Colonic mucosa (tissue), 4 donors: Measurements from ENCODE around the gene SPSB1. TPM values are rescaled to one million over a fixed set of nuclear protein-coding genes. Genes with fewer than 3 reads are reported as not detected.
A peak's percentile ranks its signal among the peaks of the same experiment; 100 is the strongest.

ENCODE experiments used
- DNase-seq: peaks from one replicate; pipeline ENCODE4 v3.0.0-alpha.2; 2020
- H3K27ac ChIP-seq: fragments of 200-600 bp; one replicate; pipeline ENCODE4 v1.8.0; 2021
- H3K27me3 ChIP-seq: fragments of 200-600 bp; one replicate; pipeline ENCODE4 v1.8.0; 2021
- H3K36me3 ChIP-seq: fragments of 200-600 bp; one replicate; pipeline ENCODE4 v1.8.0; 2021
- H3K4me1 ChIP-seq: fragments of 200-600 bp; one replicate; pipeline ENCODE4 v1.8.0; 2021; ENCODE audit warnings: mild to moderate bottlenecking
- H3K4me3 ChIP-seq: fragments of 200-600 bp; one replicate; pipeline ENCODE4 v1.8.0; 2021
- H3K9ac ChIP-seq, 2 donors: one replicate each; pipeline ENCODE4 v1.7.0; 2013; ENCODE audit warnings: control low read depth in 2 of 2, low read depth in 2 of 2, low read length in 2 of 2
- H3K9me3 ChIP-seq: fragments of 200-600 bp; one replicate; pipeline ENCODE4 v1.8.0; 2021
- CTCF ChIP-seq: fragments of 200-600 bp; IDR thresholded peaks from one replicate; pipeline ENCODE4 v1.8.0; 2022; ENCODE audit warnings: antibody characterized with exemption, mild to moderate bottlenecking
- intact Hi-C: fragments of 100-400 bp; cut with DNase I; formaldehyde crosslinking; loops from one replicate; pipeline ENCODE4 v1.14.1; 2022
- total RNA-seq, 2 donors: library from RNA; stranded (reverse); fragmentation: NEBNext Ultra II Directional in 1 of 2; extraction: Animal tissue kit (Norgen Biotek cat#: 25700) in 1 of 2; gene quantifications; one replicate each; pipeline ENCODE4 v1.2.1, GENCODE V29; 2021
- donor health status: healthy.
- donor health status: DM: no; HTN: no; CAD: no.
- donor health status: DM: no; HTN: no; CAD: no.

Gene SPSB1
- total RNA-seq, 2 donors from 2014 or later, result 14.9 to 28.7 TPM

DNA sequence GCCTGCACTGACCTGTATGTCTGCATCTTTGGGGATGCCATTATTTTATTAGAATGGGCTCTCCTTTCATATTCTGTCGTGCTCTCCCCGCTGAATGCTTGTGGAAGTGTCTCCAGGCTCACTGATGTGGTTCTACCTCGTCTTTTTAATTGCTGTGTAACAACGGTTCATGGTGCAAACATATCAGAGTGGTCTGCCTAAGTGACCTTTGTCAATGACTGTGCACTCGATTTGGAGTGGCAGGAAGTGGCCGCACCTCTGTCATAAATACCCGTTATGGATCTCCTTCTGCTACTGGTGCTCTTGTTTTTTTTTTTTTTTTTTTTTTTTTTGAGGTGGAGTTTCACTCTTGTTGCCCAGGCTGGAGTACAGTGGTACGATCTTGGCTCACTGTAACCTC lies 38.3 kb downstream of the SPSB1 start:
- peak; percentile 69 for DNase-seq
- Histone ChIP-seq H3K36me3 (no peaks in the 10 kb centered on the region), H3K27me3 (no peaks in the 10 kb centered on the region), H3K9me3 (no peaks in the 10 kb centered on the region), H3K27ac (peak overlapping the region; percentile 67), H3K4me3 (no peak overlapping the region), H3K4me1 (no peaks in the 10 kb centered on the region), H3K9ac (no peak overlapping the region)
- intact Hi-C loops, result no loop called here
- TF ChIP-seq CTCF, result no peak

GRCh38 chr1:9331558-9332346 lies 39.1 kb downstream of the SPSB1 start:
- intact Hi-C loops, result no loop called here

GRCh38 chr1:9332513-9333143 lies 39.9 kb downstream of the SPSB1 start:
- no peak overlapping the region for H3K4me3 ChIP-seq
- intact Hi-C loops, result no loop called here
- DNase-seq, result no peak
- no peak for TF ChIP-seq CTCF
- no peaks in the 10 kb centered on the region for H3K27me3 ChIP-seq
- no peak overlapping the region for H3K9ac ChIP-seq
- no peaks in the 10 kb centered on the region for H3K4me1 ChIP-seq
- H3K9me3 ChIP-seq, result no peaks in the 10 kb centered on the region
- H3K27ac ChIP-seq, result no peak overlapping the region
- H3K36me3 ChIP-seq, result no peaks in the 10 kb centered on the region

More at GRCh38 chr1:9331558-9332346, 39.1 kb downstream of the SPSB1 start:
- TF ChIP-seq CTCF, result no peak
- H3K36me3 ChIP-seq, result no peaks in the 10 kb centered on the region
- H3K9ac ChIP-seq, result peak overlapping the region in 1 of 2 donors; percentile 62
- peak overlapping the region; percentile 67 for H3K27ac ChIP-seq
- no peak overlapping the region for H3K4me3 ChIP-seq
- no peaks in the 10 kb centered on the region for H3K27me3 ChIP-seq
- H3K4me1 ChIP-seq, result no peaks in the 10 kb centered on the region
- H3K9me3 ChIP-seq, result no peaks in the 10 kb centered on the region
- DNase-seq, result no peak

GRCh38 chr1:9338397-9339246 lies 45.9 kb downstream of the SPSB1 start:
- no peak for DNase-seq
- Histone ChIP-seq H3K4me3 (no peak overlapping the region), H3K9me3 (no peaks in the 10 kb centered on the region), H3K36me3 (no peaks in the 10 kb centered on the region), H3K27ac (no peak overlapping the region), H3K27me3 (no peaks in the 10 kb centered on the region), H3K4me1 (no peaks in the 10 kb centered on the region), H3K9ac (peak overlapping the region; percentile 50 to 53)
- no peak for TF ChIP-seq CTCF
- intact Hi-C loops, result no loop called here

- Histone ChIP-seq H3K4me1 (no peaks in the 10 kb centered on the region), H3K4me3 (no peak overlapping the region), H3K36me3 (no peaks in the 10 kb centered on the region)
These were observed 47.6 kb downstream of the SPSB1 start for GRCh38 chr1:9340172-9340854.

More at GRCh38 chr1:9340172-9340854, 47.6 kb downstream of the SPSB1 start:
- H3K9ac ChIP-seq, result peak overlapping the region in 1 of 2 donors; percentile 18
- intact Hi-C loops, result no loop called here
- DNase-seq, result no peak
- no peak for TF ChIP-seq CTCF
- H3K27ac ChIP-seq, result no peak overlapping the region
- H3K9me3 ChIP-seq, result no peaks in the 10 kb centered on the region
- no peaks in the 10 kb centered on the region for H3K27me3 ChIP-seq
